Astrocyte of the spinal cord (primary cell): Measurements from ENCODE around the gene TIMM44.

Source experiments
- DNase-seq: peaks from one replicate; pipeline ENCODE4 v3.0.0; 2011; ENCODE audit warnings: low read depth, low spot score
- H3K4me3 ChIP-seq: 2 replicates; pipeline ENCODE4 v1.5.1; 2011; ENCODE audit warnings: low read depth, mild to moderate bottlenecking, low read length, moderate library complexity
- CTCF ChIP-seq: IDR thresholded peaks from 2 replicates; pipeline ENCODE4 v1.5.1; 2012; ENCODE audit warnings: low read depth, mild to moderate bottlenecking, low read length, inconsistent platforms
- in situ Hi-C: cut with HindIII; loops from 2 replicates; pipeline ENCODE4 v1.10.0; 2017; ENCODE audit warnings: low sequenced_read_pairs

The TIMM44 gene

GRCh38 chr19:7977723-7978040, 34.2 kb upstream of the TIMM44 start:
- DNase-seq, result no peak
- TF ChIP-seq CTCF, result no peak
- in situ Hi-C loops, result no loop called here
- H3K4me3 ChIP-seq, result no peak overlapping the region

- no peak overlapping the region for H3K4me3 ChIP-seq
- no peak for DNase-seq
- no peak for TF ChIP-seq CTCF
- in situ Hi-C loops, result no loop called here
Measured at GRCh38 chr19:7977021-7977722, 33.7 kb upstream of the TIMM44 start.

GRCh38 chr19:7976461-7976860, 33.0 kb upstream of the TIMM44 start:
- in situ Hi-C loops, result no loop called here
- H3K4me3 ChIP-seq, result no peak overlapping the region
- TF ChIP-seq CTCF, result no peak

GRCh38 chr19:7975037-7975436, 31.6 kb upstream of the TIMM44 start:
- DNase-seq, result no peak
- in situ Hi-C loops, result no loop called here
- no peak overlapping the region for H3K4me3 ChIP-seq
- TF ChIP-seq CTCF, result no peak

More at GRCh38 chr19:7976461-7976860, 33.0 kb upstream of the TIMM44 start:
- no peak for DNase-seq

GRCh38 chr19:7973883-7974282, 30.4 kb upstream of the TIMM44 start:
- no peak for DNase-seq
- no peak overlapping the region for H3K4me3 ChIP-seq
- in situ Hi-C loops, result no loop called here
- no peak for TF ChIP-seq CTCF

- in situ Hi-C loops, result no loop called here
- TF ChIP-seq CTCF, result no peak
- DNase-seq, result no peak
- no peak overlapping the region for H3K4me3 ChIP-seq
Measured at GRCh38 chr19:7971553-7972520, 28.4 kb upstream of the TIMM44 start.
